Erythroblast (primary cell): ENCODE data around the gene IVNS1ABP.
"Not testable (repeated sequence)": the region's sequence is repeated elsewhere in the genome, so short reads cannot be mapped to it uniquely, and the experiment has no call there.

ENCODE experiments used
- DNase-seq, 2 experiments: peaks; one replicate each; lab custom pipeline; 2025; lab: John Stamatoyannopoulos, UW
- GATA1 ChIP-seq: IDR thresholded peaks from 2 replicates; pipeline ENCODE4 v1.6.1; 2011; ENCODE audit warnings: low read depth, mild to moderate bottlenecking, control low read depth, low read length, moderate library complexity
- POLR2A ChIP-seq: IDR thresholded peaks from 2 replicates; pipeline ENCODE4 v1.6.1; 2011; ENCODE audit warnings: mild to moderate bottlenecking, low read length

Gene IVNS1ABP

DNA sequence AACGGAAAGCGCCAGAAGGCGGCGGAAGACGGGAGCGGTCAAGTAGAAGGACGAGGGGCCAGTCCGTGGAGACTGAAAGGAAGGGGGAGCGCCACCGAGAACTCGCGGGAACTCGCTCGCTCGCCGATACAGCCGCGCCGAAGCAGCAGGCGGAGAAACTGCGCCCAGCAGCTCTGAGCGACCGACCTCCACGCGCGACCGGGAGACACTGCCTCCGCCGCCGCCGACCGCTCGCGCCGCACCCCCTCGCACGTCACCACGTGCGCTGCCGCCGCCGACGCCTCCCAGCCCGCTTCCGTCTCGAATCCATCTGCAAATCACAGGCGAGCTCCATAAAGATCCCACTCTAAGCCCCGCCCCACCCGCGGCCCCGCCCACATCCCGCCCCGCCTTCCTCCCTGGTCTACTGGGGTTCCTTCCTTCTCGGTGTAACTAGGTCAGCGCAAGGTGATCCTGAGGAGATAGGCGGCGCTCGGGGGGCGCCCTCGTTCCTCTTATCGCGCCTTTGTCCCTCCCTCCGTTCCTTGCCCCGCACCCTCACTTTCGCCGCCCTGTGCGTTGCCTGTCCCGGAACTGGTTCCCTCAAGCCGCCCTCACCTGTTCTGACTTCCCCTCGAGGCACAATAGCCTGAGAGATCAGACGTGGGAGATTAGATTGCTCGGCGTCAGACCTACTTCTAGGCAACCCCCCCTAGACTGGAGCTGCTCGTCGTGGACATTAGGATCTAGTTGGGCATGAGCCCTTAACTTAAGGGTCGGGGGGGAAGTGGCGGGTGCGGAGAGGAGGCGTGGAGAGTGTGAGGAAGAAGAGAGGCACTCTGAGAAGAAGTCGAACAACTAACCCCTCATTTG lies at the start of gene IVNS1ABP:
Gene IVNS1ABP (minus strand): TSS at position 210 of the 852 bp plus-strand sequence. CDS start 7,750 bp downstream, outside the sequence.
- peak; percentile 97 to 98 for DNase-seq
- TF ChIP-seq GATA1 (no peak), POLR2A (peak; percentile 95)

DNA sequence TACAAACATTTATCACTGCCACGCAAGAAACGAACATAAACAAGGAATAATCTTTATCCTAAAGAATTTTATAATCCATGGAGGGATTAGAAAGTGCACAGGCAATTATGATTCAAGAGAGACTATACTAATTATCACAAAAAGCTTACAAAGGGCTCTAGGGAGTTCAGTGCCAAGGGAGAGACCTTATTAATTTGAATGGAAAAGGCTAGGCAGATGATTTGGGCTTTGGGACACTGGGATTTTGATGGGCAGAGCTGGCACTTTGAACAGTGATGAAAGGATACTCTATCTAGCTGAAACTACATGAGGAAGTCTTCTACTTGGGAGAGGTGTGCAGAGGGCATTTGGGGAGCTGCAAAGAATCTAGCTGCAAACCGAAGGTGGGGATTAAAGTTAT lies 48.9 kb upstream of the IVNS1ABP start:
- no peak for TF ChIP-seq GATA1
- TF ChIP-seq POLR2A: no peak
- DNase-seq: no peak

DNA sequence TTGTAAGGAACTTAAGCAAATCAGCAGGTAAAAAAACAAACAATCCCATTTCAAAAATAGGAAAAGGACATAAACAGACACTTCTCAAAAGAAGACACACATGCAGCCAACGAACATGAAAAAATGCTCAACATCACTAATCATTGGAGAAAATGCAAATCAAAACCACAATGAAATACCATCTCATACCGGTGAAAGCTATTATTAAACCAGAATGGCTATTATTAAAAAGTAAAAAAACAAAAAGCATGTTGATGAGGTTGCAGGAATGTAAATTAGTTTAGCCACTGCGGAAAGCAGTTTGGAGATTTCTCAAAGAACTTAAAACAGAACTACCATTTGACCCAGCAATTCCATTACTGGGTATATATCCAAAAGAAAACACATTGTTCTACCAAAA lies 47.5 kb upstream of the IVNS1ABP start:
- DNase-seq: not testable (repeated sequence)

DNA sequence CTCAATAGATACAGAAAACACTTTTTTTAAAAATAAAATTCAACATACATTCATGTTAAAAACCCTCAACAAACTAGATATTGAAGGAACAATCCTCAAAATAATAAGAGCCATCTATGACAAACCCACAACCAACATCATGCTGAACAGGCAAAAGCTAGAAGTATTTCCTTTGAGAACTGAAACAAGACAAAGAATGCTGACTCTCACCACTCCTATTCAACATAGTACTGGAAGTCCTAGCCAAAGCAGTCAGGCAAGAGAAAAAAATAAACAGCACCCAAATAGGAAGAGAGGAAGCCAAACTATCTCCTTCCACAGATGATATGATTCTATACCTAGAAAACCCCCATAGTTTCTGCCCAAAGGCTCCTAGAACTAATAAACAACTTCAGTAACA lies 46.2 kb upstream of the IVNS1ABP start:
- no peak for TF ChIP-seq GATA1
- TF ChIP-seq POLR2A: no peak
- DNase-seq: no peak

DNA sequence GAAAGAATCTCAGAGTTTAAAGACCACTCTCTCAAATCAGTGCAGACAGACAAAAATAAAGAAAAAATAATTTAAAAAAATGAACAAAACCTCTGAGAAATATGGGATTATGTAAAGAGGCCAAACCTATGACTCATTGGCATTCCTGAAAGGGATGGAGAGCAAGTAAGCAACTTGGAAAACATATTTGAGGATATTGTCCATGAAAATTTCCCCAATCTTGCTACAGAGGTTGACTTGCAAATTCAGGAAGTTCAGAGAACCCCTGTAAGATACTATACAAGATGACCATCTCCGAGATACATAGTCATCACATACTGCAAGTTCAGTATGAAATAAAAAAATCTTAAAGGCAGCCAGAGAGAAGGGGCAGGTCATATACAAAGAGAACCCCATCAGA lies 43.7 kb upstream of the IVNS1ABP start:
- DNase-seq: no peak
- no peak for TF ChIP-seq GATA1
- no peak for TF ChIP-seq POLR2A

DNA sequence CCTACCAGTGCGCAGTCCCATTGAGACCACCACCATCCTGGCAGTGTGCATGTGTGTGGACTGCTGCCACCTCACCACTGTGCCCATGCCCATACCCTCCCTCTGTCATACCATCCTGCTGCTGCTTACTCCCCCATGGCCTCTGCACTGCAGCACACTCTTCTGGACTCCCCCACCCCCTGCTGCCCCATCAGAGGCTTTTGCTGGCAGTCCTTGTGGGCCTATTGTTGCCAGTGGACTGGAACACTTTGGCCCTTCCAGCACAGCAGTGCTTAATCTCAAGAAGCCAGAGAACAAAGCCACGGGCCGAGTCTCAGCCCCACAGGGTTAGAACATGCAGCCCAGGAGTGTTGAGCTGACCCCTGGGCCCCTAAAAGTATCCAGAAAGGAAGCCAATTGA lies 41.9 kb upstream of the IVNS1ABP start:
- no peak for DNase-seq
- no peak for TF ChIP-seq GATA1
- no peak for TF ChIP-seq POLR2A

DNA sequence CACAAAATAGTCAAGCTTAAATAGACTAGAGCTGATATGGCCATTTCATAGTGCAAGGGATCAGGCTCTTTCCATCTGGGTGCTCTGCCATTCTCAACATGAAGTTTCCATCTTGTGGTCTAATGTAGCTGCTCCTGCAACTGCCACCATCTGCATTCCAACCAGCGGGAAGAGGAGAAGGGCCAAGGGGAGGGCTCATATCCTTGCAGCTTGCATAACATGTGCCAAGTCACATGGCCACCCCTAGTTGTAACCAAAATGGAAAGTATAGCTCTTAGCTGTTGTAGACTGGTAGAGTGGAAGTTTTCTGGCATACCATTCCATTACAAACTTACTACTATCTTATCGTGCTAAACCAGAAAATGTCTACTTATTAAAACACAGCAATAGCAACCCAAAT lies 38.9 kb upstream of the IVNS1ABP start:
- no peak for DNase-seq
- TF ChIP-seq GATA1 (no peak), POLR2A (no peak)

DNA sequence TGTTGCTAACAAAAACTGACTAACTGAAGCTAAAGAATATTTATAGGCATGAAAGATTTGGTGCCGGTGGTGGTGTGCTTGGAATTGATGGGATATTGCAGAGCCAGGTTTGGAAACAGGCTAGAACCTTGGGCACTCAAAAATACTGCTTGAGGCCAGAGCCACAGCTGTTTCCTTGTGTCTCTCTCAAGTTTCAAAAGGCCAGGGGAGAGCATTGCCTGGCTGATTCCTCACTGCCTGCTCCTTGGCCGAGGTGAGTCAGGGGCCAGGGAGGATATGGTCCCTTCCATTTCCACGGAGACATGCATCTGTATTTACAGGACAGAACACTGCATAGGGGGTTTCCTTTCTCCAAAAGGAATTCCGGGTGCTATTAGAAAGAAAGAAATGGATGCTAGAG lies 36.1 kb upstream of the IVNS1ABP start:
- DNase-seq: no peak
- TF ChIP-seq GATA1: no peak
- TF ChIP-seq POLR2A: no peak

DNA sequence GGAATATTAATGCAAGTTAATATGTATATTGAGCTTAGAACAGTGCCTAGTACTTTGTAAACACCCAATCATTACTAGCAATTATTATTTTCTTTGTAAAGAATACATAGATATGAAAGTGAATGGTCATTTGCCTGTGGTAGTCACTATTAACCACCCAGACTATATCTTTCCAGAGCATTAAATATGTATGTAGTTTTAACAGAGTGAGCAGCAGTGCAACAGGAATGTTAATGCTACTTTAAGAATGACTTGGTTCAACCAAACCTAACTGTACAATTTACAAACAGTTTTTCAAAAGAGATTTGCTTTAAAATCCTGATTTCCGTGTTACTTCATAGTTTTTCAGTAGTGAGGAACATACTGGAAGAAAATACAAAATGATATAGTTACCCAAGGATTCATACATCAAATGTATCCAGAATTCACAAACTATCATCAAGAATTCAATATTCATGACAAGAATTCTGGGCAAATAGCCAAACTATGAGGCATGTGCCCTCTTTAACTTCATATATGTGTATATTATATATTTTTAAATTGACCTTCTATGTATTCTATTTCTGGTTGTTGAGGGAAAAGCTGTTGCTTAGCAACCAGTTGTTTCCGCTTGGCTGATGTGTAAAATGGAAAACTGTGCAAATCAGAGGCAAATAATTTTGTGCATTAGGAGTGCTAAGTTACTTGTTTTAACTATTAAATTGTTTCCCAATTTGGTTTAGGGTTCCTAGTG lies 34.9 kb upstream of the IVNS1ABP start:
- DNase-seq: no peak

DNA sequence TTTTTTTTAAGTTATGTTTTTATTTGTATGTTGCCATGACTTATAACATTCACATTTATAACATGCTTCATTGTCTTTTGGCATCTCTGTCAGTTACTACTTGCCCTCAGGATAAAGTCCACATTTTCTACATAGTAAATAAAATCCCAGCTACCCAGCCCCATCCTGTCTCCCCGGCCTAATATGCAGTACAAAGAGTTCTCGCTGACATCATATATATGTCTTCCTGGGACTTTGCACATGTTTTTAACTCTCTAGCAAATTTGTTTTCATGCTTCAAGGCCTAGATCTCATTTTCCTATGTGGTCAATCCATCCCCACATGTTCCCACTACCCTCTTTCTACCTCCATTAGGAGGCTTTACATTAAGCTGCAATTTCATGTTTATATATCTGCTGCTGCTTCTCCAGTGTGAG lies 33.0 kb upstream of the IVNS1ABP start:
- TF ChIP-seq POLR2A (no peak), GATA1 (no peak)
- DNase-seq: no peak

More for the DNA sequence above, 34.9 kb upstream of the IVNS1ABP start:
- TF ChIP-seq POLR2A (no peak), GATA1 (no peak)

DNA sequence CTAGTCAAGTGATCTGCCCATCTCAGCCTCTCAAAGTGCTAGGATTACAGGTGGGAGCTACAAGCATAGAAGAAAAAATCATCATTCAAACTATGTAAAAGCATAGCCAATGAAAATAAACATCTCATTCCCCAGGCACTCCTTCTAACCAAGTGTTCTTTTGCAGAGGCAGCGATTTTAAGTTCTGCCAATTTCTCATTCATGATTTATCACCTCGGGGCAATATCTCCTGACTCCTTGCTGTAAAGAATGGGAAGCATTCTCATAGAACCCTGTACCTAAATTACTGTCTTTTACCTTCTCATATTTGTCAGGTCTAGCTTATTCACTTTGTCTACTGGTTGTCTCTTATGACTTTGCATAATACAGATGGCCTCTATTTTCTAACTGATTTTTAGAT lies 32.5 kb upstream of the IVNS1ABP start:
- DNase-seq: no peak
- TF ChIP-seq GATA1 (no peak), POLR2A (no peak)

DNA sequence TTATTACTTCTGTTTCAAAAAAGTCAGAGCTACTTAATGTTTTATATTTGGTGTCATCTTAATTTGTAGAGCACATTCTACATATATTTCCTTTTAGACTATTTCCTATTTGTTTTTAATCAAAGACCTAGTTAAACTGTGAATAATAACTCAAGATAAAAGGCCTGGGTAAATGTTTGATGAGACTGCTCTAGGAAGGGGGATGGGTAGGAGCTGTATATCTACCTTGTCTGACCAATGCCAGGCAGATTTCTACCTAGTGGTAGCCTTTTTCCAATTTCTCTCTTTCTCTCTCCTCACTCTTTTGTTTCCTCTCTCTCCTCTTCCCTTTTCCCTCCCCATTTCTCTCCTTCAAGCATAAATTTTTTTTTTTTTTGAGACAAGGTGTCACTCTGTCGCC lies 31.9 kb upstream of the IVNS1ABP start:
- TF ChIP-seq POLR2A (no peak), GATA1 (no peak)
- no peak for DNase-seq

DNA sequence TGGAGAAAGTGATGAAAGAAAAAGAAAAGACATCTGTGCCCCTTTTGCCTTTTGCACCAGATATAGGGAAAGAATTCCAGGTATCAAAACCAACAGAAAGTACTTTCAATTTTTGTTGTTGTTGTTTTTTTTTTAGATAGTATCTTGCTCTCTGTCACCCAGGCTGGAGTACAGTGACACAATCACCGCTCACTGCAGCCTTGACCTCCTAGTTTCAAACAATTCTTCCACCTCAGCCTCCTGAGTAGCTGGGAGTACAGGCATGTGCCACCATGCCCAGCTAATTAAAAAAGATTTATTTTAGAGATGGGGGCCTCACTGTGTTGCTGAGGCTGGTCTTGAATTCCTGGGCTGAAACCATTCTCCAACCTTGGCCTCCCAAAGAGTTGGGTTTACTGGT lies 31.3 kb upstream of the IVNS1ABP start:
- no peak for TF ChIP-seq POLR2A
- no peak for TF ChIP-seq GATA1
- DNase-seq: no peak
